DND-41 (cell line): ENCODE results near the gene DBP.
A peak's percentile ranks its signal among the peaks of the same experiment; 100 is the strongest.

ENCODE experiments used
- ATAC-seq: fragments of 200-7000 bp; cut with Tn5 transposase; 3 replicates; pipeline ENCODE4 v1.9.1; 2021; ENCODE audit warnings: low read depth; ENCODE audit not compliant: insufficient read depth
- DNase-seq: peaks from one replicate; pipeline ENCODE4 v3.0.0-alpha.2; 2020
- H2AFZ ChIP-seq: 2 replicates; pipeline ENCODE4 v1.6.0; 2012; ENCODE audit warnings: low read depth, low read length
- H3K27ac ChIP-seq: 2 replicates; pipeline ENCODE4 v1.5.1; 2012; ENCODE audit warnings: low read length, inconsistent platforms
- H3K27me3 ChIP-seq: fragments of 200-600 bp; sonication (generic); 2 replicates; pipeline ENCODE4 v1.6.0; 2012; ENCODE audit warnings: low read length, mild to moderate bottlenecking, inconsistent platforms; ENCODE audit not compliant: insufficient read depth, poor library complexity
- H3K36me3 ChIP-seq: 2 replicates; pipeline ENCODE4 v1.5.1; 2012; ENCODE audit warnings: low read length, inconsistent platforms; ENCODE audit not compliant: insufficient read depth
- H3K4me1 ChIP-seq: 2 replicates; pipeline ENCODE4 v1.5.1; 2012; ENCODE audit warnings: mild to moderate bottlenecking, low read length; ENCODE audit not compliant: insufficient read depth
- H3K4me2 ChIP-seq: 2 replicates; pipeline ENCODE4 v1.6.0; 2012; ENCODE audit warnings: mild to moderate bottlenecking, moderate library complexity, low read length, inconsistent platforms; ENCODE audit not compliant: insufficient read depth
- H3K4me3 ChIP-seq, 2 experiments: fragments of 200-600 bp in 1 of 2; shearing (Covaris generic) in 1 of 2; 2 replicates each; pipeline ENCODE4 v1.5.1; 2012 to 2016; ENCODE audit warnings: inconsistent platforms in 2 of 2, low read length in 2 of 2, mild to moderate bottlenecking in 2 of 2, low read depth in 1 of 2, moderate library complexity in 1 of 2
- H3K79me2 ChIP-seq: 2 replicates; pipeline ENCODE4 v1.6.0; 2012; ENCODE audit warnings: low read length, inconsistent platforms; ENCODE audit not compliant: insufficient read depth
- H3K9ac ChIP-seq: 2 replicates; pipeline ENCODE4 v1.6.0; 2012; ENCODE audit warnings: low read depth, mild to moderate bottlenecking, inconsistent platforms, low read length, moderate library complexity
- H3K9me3 ChIP-seq: 2 replicates; pipeline ENCODE4 v1.5.1; 2012; ENCODE audit warnings: low read length, moderate library complexity, mild to moderate bottlenecking, inconsistent platforms; ENCODE audit not compliant: insufficient read depth, severe bottlenecking
- H4K20me1 ChIP-seq: 2 replicates; pipeline ENCODE4 v1.6.0; 2012; ENCODE audit warnings: low read length; ENCODE audit not compliant: insufficient read depth
- CTCF ChIP-seq: IDR thresholded peaks from 2 replicates; pipeline ENCODE4 v1.5.1; 2012; ENCODE audit warnings: borderline replicate concordance, low read length, moderate library complexity, mild to moderate bottlenecking; ENCODE audit not compliant: poor library complexity, severe bottlenecking; ENCODE audit errors: extremely low read depth
- EZH2 ChIP-seq: IDR thresholded peaks from 3 replicates; pipeline ENCODE4 v1.6.1; 2012; ENCODE audit warnings: borderline replicate concordance, low read depth, mild to moderate bottlenecking, moderate library complexity, low read length, inconsistent platforms; ENCODE audit not compliant: severe bottlenecking

The DBP gene

GRCh38 chr19:48637449-48637947 lies 319 bp upstream of the DBP start:
- TF ChIP-seq CTCF (no peak), EZH2 (no peak)
- no peaks in the 10 kb centered on the region for H3K27me3 ChIP-seq
- peak overlapping the region; percentile 97 for H3K27ac ChIP-seq
- peaks cover 7% of the 10 kb centered on the region; the same call in 1 of the 2 replicates for H4K20me1 ChIP-seq
- peak overlapping the region; percentile 76 for H3K9ac ChIP-seq
- ATAC-seq (peak; percentile 84), DNase-seq (peak; percentile 100)
- H3K79me2 ChIP-seq, result peaks cover 18% of the 10 kb centered on the region
- H3K4me2 ChIP-seq, result peak overlapping the region; percentile 85
- peaks cover 54% of the 10 kb centered on the region for H3K4me1 ChIP-seq
- peaks cover 9% of the 10 kb centered on the region for H3K36me3 ChIP-seq
- peak overlapping the region; percentile 23 to 87; a peak in 3 of 4 replicates for H3K4me3 ChIP-seq
- no peaks in the 10 kb centered on the region for H3K9me3 ChIP-seq
- peak overlapping the region; percentile 82 for H2AFZ ChIP-seq

GRCh38 chr19:48635966-48636858 lies 967 bp downstream of the DBP start:
- no peaks in the 10 kb centered on the region for H3K27me3 ChIP-seq
- peak overlapping the region; percentile 61 for H2AFZ ChIP-seq
- H4K20me1 ChIP-seq, result peaks cover 7% of the 10 kb centered on the region; the same call in 1 of the 2 replicates
- TF ChIP-seq CTCF (no peak), EZH2 (no peak)
- peaks cover 17% of the 10 kb centered on the region for H3K36me3 ChIP-seq
- H3K4me2 ChIP-seq, result peak overlapping the region; percentile 85
- ATAC-seq, result no peak
- H3K9ac ChIP-seq, result peak overlapping the region; percentile 93
- H3K79me2 ChIP-seq, result peaks cover 18% of the 10 kb centered on the region
- DNase-seq, result peak; percentile 58
- no peaks in the 10 kb centered on the region for H3K9me3 ChIP-seq
- peak overlapping the region; percentile 86 for H3K27ac ChIP-seq
- H3K4me3 ChIP-seq, result peak overlapping the region; percentile 75 to 87
- peaks cover 54% of the 10 kb centered on the region for H3K4me1 ChIP-seq

GRCh38 chr19:48635263-48635965 lies 1.8 kb downstream of the DBP start:
- H2AFZ ChIP-seq, result peak overlapping the region; percentile 61
- TF ChIP-seq EZH2 (no peak), CTCF (no peak)
- peaks cover 25% of the 10 kb centered on the region for H3K36me3 ChIP-seq
- H3K9me3 ChIP-seq, result no peaks in the 10 kb centered on the region
- peak; percentile 14 for ATAC-seq
- peaks cover 18% of the 10 kb centered on the region for H3K79me2 ChIP-seq
- H3K9ac ChIP-seq, result peak overlapping the region; percentile 93
- H4K20me1 ChIP-seq, result peaks cover 7% of the 10 kb centered on the region; the same call in 1 of the 2 replicates
- H3K27me3 ChIP-seq, result no peaks in the 10 kb centered on the region
- H3K4me2 ChIP-seq, result peak overlapping the region; percentile 85
- peak; percentile 77 for DNase-seq
- H3K4me3 ChIP-seq, result peak overlapping the region; percentile 75 to 87
- H3K4me1 ChIP-seq, result peaks cover 54% of the 10 kb centered on the region
- peak overlapping the region; percentile 86 for H3K27ac ChIP-seq
